ENCODE measurements around the gene FMNL2.

The FMNL2 gene

GRCh38 chr2:152445375-152445774 is 110.4 kb downstream of the FMNL2 start:
- H3K4me3 ChIP-seq (replicated peaks; ENCODE audit: low read depth, low read length) = no peak overlapping the region
- TF ChIP-seq, protein P1, sequence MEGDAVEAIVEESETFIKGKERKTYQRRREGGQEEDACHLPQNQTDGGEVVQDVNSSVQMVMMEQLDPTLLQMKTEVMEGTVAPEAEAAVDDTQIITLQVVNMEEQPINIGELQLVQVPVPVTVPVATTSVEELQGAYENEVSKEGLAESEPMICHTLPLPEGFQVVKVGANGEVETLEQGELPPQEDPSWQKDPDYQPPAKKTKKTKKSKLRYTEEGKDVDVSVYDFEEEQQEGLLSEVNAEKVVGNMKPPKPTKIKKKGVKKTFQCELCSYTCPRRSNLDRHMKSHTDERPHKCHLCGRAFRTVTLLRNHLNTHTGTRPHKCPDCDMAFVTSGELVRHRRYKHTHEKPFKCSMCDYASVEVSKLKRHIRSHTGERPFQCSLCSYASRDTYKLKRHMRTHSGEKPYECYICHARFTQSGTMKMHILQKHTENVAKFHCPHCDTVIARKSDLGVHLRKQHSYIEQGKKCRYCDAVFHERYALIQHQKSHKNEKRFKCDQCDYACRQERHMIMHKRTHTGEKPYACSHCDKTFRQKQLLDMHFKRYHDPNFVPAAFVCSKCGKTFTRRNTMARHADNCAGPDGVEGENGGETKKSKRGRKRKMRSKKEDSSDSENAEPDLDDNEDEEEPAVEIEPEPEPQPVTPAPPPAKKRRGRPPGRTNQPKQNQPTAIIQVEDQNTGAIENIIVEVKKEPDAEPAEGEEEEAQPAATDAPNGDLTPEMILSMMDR (IDR thresholded peaks at IDR 0.05; ENCODE audit: low read length, missing control alignments) = no peak
- no peak for DNase-seq (ENCODE audit: low read depth)

DNA sequence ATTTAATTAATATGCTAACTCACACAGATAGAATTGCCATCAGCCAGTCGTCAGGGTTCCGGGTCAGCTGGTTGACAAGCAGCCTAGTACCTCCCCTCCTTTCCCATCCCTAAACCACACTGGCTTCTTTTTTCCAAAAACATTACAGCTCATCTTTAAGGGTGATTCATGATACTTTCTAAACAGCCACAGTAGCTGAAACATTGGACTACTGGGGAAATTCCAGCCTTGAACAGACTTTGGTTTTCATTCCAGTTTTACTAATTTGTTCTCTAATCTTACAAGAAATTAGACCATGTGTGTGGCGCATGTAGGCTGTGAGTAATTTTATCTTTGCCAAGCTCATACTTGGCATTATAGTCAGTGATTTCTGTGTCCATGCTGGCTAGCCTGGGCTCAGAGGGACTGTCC is 110.8 kb downstream of the FMNL2 start:
- DNase-seq (ENCODE audit: low read depth) = peak; percentile 80
- H3K4me3 ChIP-seq (replicated peaks; ENCODE audit: low read depth, low read length) = no peak overlapping the region
- TF ChIP-seq, protein P1 (IDR thresholded peaks at IDR 0.05; ENCODE audit: low read length, missing control alignments) = no peak

GRCh38 chr2:152446213-152446612 is 111.2 kb downstream of the FMNL2 start:
- TF ChIP-seq, protein P1 (IDR thresholded peaks at IDR 0.05; ENCODE audit: low read length, missing control alignments) = no peak
- no peak overlapping the region for H3K4me3 ChIP-seq (replicated peaks; ENCODE audit: low read depth, low read length)
- no peak for DNase-seq (ENCODE audit: low read depth)

DNA sequence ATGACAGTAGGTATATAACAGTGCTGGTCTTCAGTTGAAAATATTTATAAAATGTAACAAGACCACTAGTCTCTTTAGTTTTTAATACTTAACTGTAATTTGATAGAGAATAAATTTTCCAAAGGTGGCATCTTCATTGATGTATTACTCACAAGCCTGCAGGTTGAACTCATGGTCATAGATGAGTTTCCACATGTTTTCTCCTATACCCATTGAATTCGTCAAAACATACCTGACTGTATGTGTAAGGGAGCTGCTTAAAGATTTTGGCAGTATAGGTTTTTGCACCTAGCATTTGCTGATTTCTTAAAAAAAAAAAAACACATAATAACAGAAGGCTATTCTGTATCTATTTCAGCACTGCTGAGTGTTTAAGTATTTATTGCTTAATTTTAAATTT is 112.9 kb downstream of the FMNL2 start:
- H3K4me3 ChIP-seq (replicated peaks; ENCODE audit: low read depth, low read length) = no peak overlapping the region
- no peak for DNase-seq (ENCODE audit: low read depth)
- TF ChIP-seq, protein P1 (IDR thresholded peaks at IDR 0.05; ENCODE audit: low read length, missing control alignments) = no peak

DNA sequence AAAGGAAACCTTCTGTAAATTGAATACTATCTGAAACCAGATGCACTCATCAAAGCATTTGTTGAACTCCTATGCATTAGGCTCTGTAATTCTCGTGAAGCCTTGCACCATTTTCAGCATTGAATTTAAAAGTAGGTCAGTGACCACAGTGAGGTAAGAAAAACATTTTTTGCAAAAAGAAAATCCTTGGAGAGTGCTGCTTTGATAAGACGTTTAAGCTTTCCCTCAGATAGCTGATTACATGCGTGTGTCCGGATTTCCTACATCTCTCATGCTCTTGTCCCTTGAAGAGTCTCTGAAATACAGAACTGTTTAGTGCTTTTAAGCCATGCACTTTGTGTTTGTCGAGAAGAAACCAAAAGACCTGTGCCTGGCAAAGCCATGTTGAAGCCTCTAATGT is 113.6 kb downstream of the FMNL2 start:
- no peak for DNase-seq (ENCODE audit: low read depth)
- no peak overlapping the region for H3K4me3 ChIP-seq (replicated peaks; ENCODE audit: low read depth, low read length)
- TF ChIP-seq, protein P1 (IDR thresholded peaks at IDR 0.05; ENCODE audit: low read length, missing control alignments) = no peak

- H3K4me3 ChIP-seq (replicated peaks; ENCODE audit: low read depth, low read length) = no peak overlapping the region
- DNase-seq (ENCODE audit: low read depth) = no peak
- TF ChIP-seq, protein P1 (IDR thresholded peaks at IDR 0.05; ENCODE audit: low read length, missing control alignments) = no peak
Observed at GRCh38 chr2:152449578-152449977, 114.6 kb downstream of the FMNL2 start.

DNA sequence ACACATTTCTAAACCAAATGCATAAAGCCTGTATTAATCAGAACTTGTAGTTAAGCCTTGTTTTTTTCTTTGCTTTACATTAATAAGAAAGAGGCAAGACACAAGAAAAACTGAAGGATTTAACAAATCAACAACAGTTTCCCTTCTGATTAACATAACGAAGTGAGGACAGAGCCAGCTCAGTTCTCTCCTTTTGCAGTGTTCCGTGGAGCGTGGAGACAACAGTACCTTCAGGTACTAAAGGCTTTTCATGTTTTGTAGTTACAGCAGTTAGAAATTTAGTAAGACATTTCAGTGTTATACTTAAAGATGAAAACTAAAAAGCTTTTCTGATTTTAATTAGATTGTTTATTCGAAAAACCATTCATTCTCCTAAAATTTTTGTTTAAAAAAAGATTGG is 115.2 kb downstream of the FMNL2 start:
- H3K4me3 ChIP-seq (replicated peaks; ENCODE audit: low read depth, low read length) = no peak overlapping the region
- TF ChIP-seq, protein P1 (IDR thresholded peaks at IDR 0.05; ENCODE audit: low read length, missing control alignments) = no peak
- no peak for DNase-seq (ENCODE audit: low read depth)

Data from fibroblast of pulmonary artery (primary cell).